ENCODE measurements around the gene FAM3B.

The FAM3B gene

GRCh38 chr21:41326414-41327080, 9.9 kb downstream of the FAM3B start:
- no peak for DNase-seq (ENCODE audit: low read depth)
- H3K4me3 ChIP-seq (ENCODE audit: low read length): no peak overlapping the region
- TF ChIP-seq CTCF (conservative IDR thresholded peaks at IDR 0.05; ENCODE audit: low read length): no peak

- no peak overlapping the region for H3K4me3 ChIP-seq (ENCODE audit: low read length)
- no peak for DNase-seq (ENCODE audit: low read depth)
- TF ChIP-seq CTCF (conservative IDR thresholded peaks at IDR 0.05; ENCODE audit: low read length): no peak
These were observed 11.2 kb downstream of the FAM3B start for GRCh38 chr21:41327753-41328152.

- no peak for TF ChIP-seq CTCF (conservative IDR thresholded peaks at IDR 0.05; ENCODE audit: low read length)
- no peak for DNase-seq (ENCODE audit: low read depth)
- no peak overlapping the region for H3K4me3 ChIP-seq (ENCODE audit: low read length)
These were observed 12.3 kb downstream of the FAM3B start for GRCh38 chr21:41328660-41329607.

- DNase-seq (ENCODE audit: low read depth): no peak
- no peak for TF ChIP-seq CTCF (conservative IDR thresholded peaks at IDR 0.05; ENCODE audit: low read length)
These were observed 17.2 kb downstream of the FAM3B start for GRCh38 chr21:41333752-41334151.

GRCh38 chr21:41337515-41337914, 20.9 kb downstream of the FAM3B start:
- H3K4me3 ChIP-seq (ENCODE audit: low read length): no peak overlapping the region
- TF ChIP-seq CTCF (conservative IDR thresholded peaks at IDR 0.05; ENCODE audit: low read length): no peak
- DNase-seq (ENCODE audit: low read depth): no peak

More at GRCh38 chr21:41333752-41334151, 17.2 kb downstream of the FAM3B start:
- no peak overlapping the region for H3K4me3 ChIP-seq (ENCODE audit: low read length)

- DNase-seq (ENCODE audit: low read depth): no peak
- TF ChIP-seq CTCF (conservative IDR thresholded peaks at IDR 0.05; ENCODE audit: low read length): no peak
- H3K4me3 ChIP-seq (ENCODE audit: low read length): no peak overlapping the region
These were observed 21.9 kb downstream of the FAM3B start for GRCh38 chr21:41338455-41338854.
